ENCODE data around the gene GPR152. TPM values are rescaled to one million over a fixed set of nuclear protein-coding genes. Genes with fewer than 3 reads are reported as not detected.
A peak's percentile ranks its signal among the peaks of the same experiment; 100 is the strongest.

Gene GPR152
- total and polyA plus RNA-seq, 7 experiments from 2014 or later: 1.4 to 1.5 TPM; not detected in 5

DNA sequence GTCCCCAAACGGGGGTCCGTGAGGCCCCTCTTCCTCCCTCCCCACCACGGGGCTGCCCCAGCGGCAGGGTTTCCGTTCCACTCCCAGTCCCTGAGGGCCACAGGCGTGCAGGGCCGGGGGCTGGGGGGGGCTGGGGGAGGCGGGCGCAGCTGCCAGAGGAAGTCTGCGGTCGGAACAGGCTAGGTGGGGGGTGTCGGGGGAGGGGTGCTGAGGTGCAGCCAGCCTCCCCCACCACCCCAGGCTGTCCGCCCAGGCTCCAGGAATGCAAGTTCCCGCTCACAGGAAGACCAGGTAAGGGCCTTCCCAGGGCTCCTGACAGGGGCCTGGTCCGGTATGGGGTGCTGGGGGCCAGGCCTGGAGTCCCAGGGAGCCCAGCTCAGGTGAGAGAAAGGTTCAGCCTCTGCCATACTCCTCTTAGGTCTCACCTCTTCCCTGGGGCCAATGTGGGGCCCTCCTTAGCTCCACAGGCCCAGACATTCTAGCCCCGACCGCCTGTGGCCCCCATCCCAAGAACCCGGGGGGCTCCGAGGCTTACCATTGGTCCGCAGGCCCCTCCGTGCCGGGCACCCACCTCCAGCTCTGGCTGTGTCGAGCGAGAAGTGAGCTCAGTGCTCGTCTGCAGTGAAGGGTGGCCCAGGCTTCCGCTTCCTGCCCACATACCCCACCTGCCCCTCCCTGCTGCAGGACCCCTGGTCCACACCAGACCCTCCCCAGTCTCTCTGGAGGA lies 15.3 kb downstream of the GPR152 start, which contains the start of gene PTPRCAP:
Gene PTPRCAP, minus strand, starts transcription at position 601 of the 727 bp plus-strand sequence. Its CDS starts 63 bp downstream, at position 538.
- ChIA-PET CTCF (interaction anchor here (0.6 to 5.9 kb wide), 11 partner anchors 18 to 47 kb away, joined by 3 to 37 read pairs (median 5); partner anchors contain the start of genes AIP, PPP1CA, TBC1D10C and TMEM134), POLR2A (interaction anchor here (0.6 to 31.8 kb wide), 21 partner anchors 9 to 197 kb away, joined by 3 to 1530 read pairs (median 7); partner anchors contain the start of genes AIP, CABP4, CARNS1 and GPR152)
- intact Hi-C loops (cut with micrococcal nuclease): loop anchor here (1.0 to 2.0 kb wide), 11 partner anchors 9 to 69 kb away; partner anchors contain the start of genes AIP (in 2 of the 2), RPS6KB2 (in 2 of the 2) and TMEM134 (in 2 of the 2)
- Mint-ChIP-seq H3K9me3 (peaks cover 0 to 1% (median 0%) of the 10 kb centered on the region in 11 donors), H3K4me3 (peak within 1 kb of the TSS; percentile 85 to 99 (median 97)), H3K27me3 (no peaks in the 10 kb centered on the region), H3K4me1 (peaks cover 43 to 78% (median 53%) of the 10 kb centered on the region in 7 donors), H3K27ac (peak within 1 kb of the TSS; percentile 71 to 97 (median 92)), H3K36me3 (peaks cover 0 to 44% (median 1%) of the 10 kb centered on the region in 5 donors)
- H3K27ac ChIP-seq (ENCODE audit: low read depth, low read length): peak within 1 kb of the TSS; percentile 85
- DNase-seq (peak; percentile 49 to 86 (median 84)), ATAC-seq (peak; percentile 74)
- H3K4me3 ChIP-seq (ENCODE audit: low read length): peak within 1 kb of the TSS; percentile 100
- H3K9me3 ChIP-seq (ENCODE audit: control insufficient read depth in 2 of 3, low read length in 3 of 3): no peaks in the 10 kb centered on the region
- peaks cover 0 to 47% (median 11%) of the 10 kb centered on the region in 3 experiments for H3K36me3 ChIP-seq (ENCODE audit: control insufficient read depth in 2 of 3, insufficient read depth in 3 of 3, low read length in 3 of 3)
- H3K27me3 ChIP-seq (ENCODE audit: control insufficient read depth in 2 of 2, insufficient read depth in 2 of 2, low read length in 2 of 2): no peaks in the 10 kb centered on the region
- peaks cover 45 to 73% of the 10 kb centered on the region in 2 donors for H3K4me1 ChIP-seq (ENCODE audit: control insufficient read depth in 2 of 2, insufficient read depth in 2 of 2, low read length in 2 of 2)

DNA sequence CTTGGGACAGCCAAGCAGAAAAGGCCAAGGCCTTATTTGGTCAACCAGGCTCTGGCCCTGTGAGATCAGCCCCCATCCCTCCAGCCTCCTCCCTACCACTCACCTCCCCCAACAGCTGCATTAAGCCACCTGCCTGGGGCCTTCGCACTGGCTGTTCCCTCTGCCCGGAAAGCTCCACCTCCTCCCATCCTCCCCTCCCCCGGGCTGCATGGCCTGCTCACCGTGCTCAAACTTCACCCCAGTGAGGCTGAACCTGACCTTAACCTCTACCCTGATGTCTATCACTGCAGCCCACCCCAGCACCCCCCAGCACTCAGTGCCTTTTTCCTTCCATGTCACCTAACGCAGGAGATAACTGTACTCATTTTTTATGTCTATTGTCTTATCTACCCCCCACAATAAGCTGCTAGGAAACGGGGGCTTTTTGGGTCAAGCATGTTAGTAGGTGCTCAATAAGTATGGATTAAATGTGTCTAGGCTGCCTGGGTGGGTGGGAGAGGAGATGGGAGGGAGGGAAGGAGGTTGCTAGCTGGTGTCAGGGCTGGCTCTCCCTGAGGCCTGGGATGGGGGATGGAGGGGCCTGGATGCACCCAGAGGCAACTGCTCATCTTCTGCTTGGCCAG lies 16.0 kb downstream of the GPR152 start:
- peaks cover 0 to 46% (median 7%) of the 10 kb centered on the region in 5 donors for H3K36me3 Mint-ChIP-seq
- Histone ChIP-seq H3K36me3 (ENCODE audit: control insufficient read depth in 2 of 3, insufficient read depth in 3 of 3, low read length in 3 of 3) (peaks cover 0 to 53% (median 15%) of the 10 kb centered on the region in 3 experiments), H3K27ac (ENCODE audit: low read depth, low read length) (peak overlapping the region; percentile 85), H3K4me1 (ENCODE audit: control insufficient read depth in 2 of 2, insufficient read depth in 2 of 2, low read length in 2 of 2) (peaks cover 45 to 74% of the 10 kb centered on the region in 2 donors), H3K9me3 (ENCODE audit: control insufficient read depth in 2 of 3, low read length in 3 of 3) (no peaks in the 10 kb centered on the region), H3K27me3 (ENCODE audit: control insufficient read depth in 2 of 2, insufficient read depth in 2 of 2, low read length in 2 of 2) (no peaks in the 10 kb centered on the region), H3K4me3 (ENCODE audit: low read length) (peak overlapping the region; percentile 100)
- CTCF ChIA-PET: interaction anchor here (0.6 to 5.9 kb wide), 10 partner anchors 11 to 48 kb away, joined by 3 to 37 read pairs (median 5); partner anchors contain the start of genes AIP, PPP1CA, TBC1D10C and TMEM134
- POLR2A ChIA-PET: interaction anchor here (0.6 to 31.8 kb wide), 19 partner anchors 8 to 196 kb away, joined by 3 to 1530 read pairs (median 9); partner anchors contain the start of genes AIP, CABP4, CARNS1 and GPR152
- H3K4me3 Mint-ChIP-seq: peak overlapping the region; percentile 85 to 99 (median 97)
- H3K27ac Mint-ChIP-seq: peak overlapping the region; percentile 71 to 97 (median 92)
- H3K9me3 Mint-ChIP-seq: peaks cover 0 to 1% (median 0%) of the 10 kb centered on the region in 11 donors
- ATAC-seq (peak; percentile 33), DNase-seq (peak in 8 of 9 donors; percentile 29 to 70 (median 55))
- H3K27me3 Mint-ChIP-seq: no peaks in the 10 kb centered on the region
- intact Hi-C loops (cut with micrococcal nuclease): loop anchor here (1.0 to 2.0 kb wide), 11 partner anchors 8 to 70 kb away; partner anchors contain the start of genes AIP (in 2 of the 2), RPS6KB2 (in 2 of the 2) and TMEM134 (in 2 of the 2)
- H3K4me1 Mint-ChIP-seq: peaks cover 44 to 78% (median 55%) of the 10 kb centered on the region in 7 donors

DNA sequence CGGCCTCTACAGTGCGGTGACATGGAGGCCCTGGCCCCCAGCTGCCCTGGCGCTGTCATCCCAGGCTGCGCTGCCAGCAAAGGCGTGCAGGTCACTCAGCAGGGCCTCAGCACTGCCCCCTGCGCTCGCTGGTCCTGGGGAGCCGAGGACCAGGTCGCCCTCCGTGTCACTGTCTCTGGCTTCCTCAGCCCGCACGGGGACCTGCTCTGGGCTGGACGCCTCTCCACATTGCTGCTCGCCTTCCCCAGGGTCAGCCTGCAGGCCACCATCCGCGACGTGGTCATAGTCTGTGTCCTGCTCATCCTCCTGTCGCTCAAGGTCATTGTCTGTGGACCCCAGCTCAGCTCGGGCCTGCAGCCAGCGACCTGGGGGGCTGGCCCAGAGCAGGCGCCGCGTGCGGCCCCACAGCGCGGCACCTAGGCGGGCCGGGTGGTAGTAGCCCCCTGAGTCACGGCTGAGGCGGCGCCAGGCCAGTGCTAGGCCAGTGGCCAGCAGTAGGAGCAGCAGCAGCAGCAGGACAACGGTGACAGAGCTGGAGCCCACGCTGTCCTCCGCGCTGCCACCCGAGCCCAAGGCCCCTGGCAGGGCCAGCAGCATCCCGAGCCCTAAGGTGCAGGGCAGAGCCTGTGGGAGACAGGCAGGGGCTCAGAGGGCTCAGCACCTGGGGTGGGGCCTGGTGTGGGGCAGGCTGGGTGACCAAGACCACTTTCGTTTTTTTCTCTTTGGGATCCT lies 16.6 kb downstream of the GPR152 start:
- CTCF ChIA-PET: interaction anchor here (0.6 to 5.9 kb wide), 6 partner anchors 10 to 48 kb away, joined by 3 to 37 read pairs (median 8); partner anchors contain the start of genes AIP, PPP1CA and TBC1D10C
- ATAC-seq (no peak), DNase-seq (no peak)
- peaks cover 0 to 59% (median 19%) of the 10 kb centered on the region in 3 experiments for H3K36me3 ChIP-seq (ENCODE audit: control insufficient read depth in 2 of 3, insufficient read depth in 3 of 3, low read length in 3 of 3)
- peaks cover 41 to 74% (median 54%) of the 10 kb centered on the region in 7 donors for H3K4me1 Mint-ChIP-seq
- H3K9me3 Mint-ChIP-seq: peaks cover 0 to 1% (median 0%) of the 10 kb centered on the region in 11 donors
- no peaks in the 10 kb centered on the region for H3K9me3 ChIP-seq (ENCODE audit: control insufficient read depth in 2 of 3, low read length in 3 of 3)
- POLR2A ChIA-PET: interaction anchor here (1.6 to 31.8 kb wide), 10 partner anchors 7 to 70 kb away, joined by 5 to 1530 read pairs (median 62); partner anchors contain the start of genes AIP, CABP4, CARNS1 and GPR152
- H3K27ac ChIP-seq (ENCODE audit: low read depth, low read length): peak overlapping the region; percentile 85
- peak overlapping the region; percentile 12 to 97 (median 92) for H3K27ac Mint-ChIP-seq
- no peaks in the 10 kb centered on the region for H3K27me3 Mint-ChIP-seq
- peaks cover 0 to 49% (median 7%) of the 10 kb centered on the region in 5 donors for H3K36me3 Mint-ChIP-seq
- no peaks in the 10 kb centered on the region for H3K27me3 ChIP-seq (ENCODE audit: control insufficient read depth in 2 of 2, insufficient read depth in 2 of 2, low read length in 2 of 2)
- peak overlapping the region; percentile 100 for H3K4me3 ChIP-seq (ENCODE audit: low read length)
- H3K4me3 Mint-ChIP-seq: peak overlapping the region; percentile 85 to 99 (median 97)
- intact Hi-C loops (cut with micrococcal nuclease): loop anchor here in 1 of 2 donors (2.0 kb wide), 1 partner anchor 47 kb away; the partner anchor contains the start of gene AIP
- peaks cover 45 to 74% of the 10 kb centered on the region in 2 donors for H3K4me1 ChIP-seq (ENCODE audit: control insufficient read depth in 2 of 2, insufficient read depth in 2 of 2, low read length in 2 of 2)

DNA sequence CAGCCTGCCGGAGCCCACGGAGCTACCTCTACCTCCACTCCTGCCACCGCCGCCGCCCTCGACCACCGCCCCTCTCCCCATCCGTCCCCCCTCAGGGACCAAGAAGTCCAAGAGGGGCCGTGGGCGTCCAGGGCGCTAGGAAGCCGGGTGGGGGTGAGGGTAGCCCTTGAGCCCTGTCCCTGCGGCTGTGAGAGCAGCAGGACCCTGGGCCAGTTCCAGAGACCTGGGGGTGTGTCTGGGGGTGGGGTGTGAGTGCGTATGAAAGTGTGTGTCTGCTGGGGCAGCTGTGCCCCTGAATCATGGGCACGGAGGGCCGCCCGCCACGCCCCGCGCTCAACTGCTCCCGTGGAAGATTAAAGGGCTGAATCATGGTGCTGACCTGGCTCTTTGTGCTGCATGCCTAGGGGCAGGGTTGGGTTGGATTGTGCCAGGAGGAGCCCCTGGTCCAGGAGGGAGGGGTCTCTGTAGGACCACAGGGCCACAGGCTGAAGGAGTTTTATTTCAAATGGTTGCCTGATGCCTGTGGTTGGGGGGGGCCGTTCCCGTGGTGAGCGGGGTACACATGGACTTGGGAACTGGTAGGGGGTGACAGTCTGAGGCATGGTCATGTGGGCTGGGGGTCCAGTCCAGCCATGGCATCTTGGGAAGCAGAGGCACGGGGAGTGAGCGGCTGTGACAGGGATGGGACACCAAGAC lies 17.4 kb downstream of the GPR152 start:
- no peaks in the 10 kb centered on the region for H3K27me3 ChIP-seq (ENCODE audit: control insufficient read depth in 2 of 2, insufficient read depth in 2 of 2, low read length in 2 of 2)
- Mint-ChIP-seq H3K36me3 (peaks cover 0 to 48% (median 7%) of the 10 kb centered on the region in 5 donors), H3K27me3 (no peaks in the 10 kb centered on the region), H3K4me1 (peaks cover 38 to 74% (median 52%) of the 10 kb centered on the region in 7 donors), H3K9me3 (peaks cover 0 to 1% (median 0%) of the 10 kb centered on the region in 11 donors), H3K27ac (peak overlapping the region in 8 of 9 donors; percentile 41 to 95 (median 82)), H3K4me3 (peak overlapping the region; percentile 79 to 99 (median 96))
- no peak for DNase-seq
- H3K36me3 ChIP-seq (ENCODE audit: control insufficient read depth in 2 of 3, insufficient read depth in 3 of 3, low read length in 3 of 3): peaks cover 0 to 59% (median 19%) of the 10 kb centered on the region in 3 experiments
- no peak for ATAC-seq
- CTCF ChIA-PET: interaction anchor here (0.6 to 1.0 kb wide), 2 partner anchors 10 to 1876 kb away, joined by 3 read pairs; no protein-coding TSS in a partner anchor
- H3K9me3 ChIP-seq (ENCODE audit: control insufficient read depth in 2 of 3, low read length in 3 of 3): no peaks in the 10 kb centered on the region
- intact Hi-C loops (cut with micrococcal nuclease): no loop called here
- H3K4me3 ChIP-seq (ENCODE audit: low read length): peak overlapping the region; percentile 100
- peaks cover 42 to 67% of the 10 kb centered on the region in 2 donors for H3K4me1 ChIP-seq (ENCODE audit: control insufficient read depth in 2 of 2, insufficient read depth in 2 of 2, low read length in 2 of 2)
- POLR2A ChIA-PET: interaction anchor here (0.9 to 31.8 kb wide), 9 partner anchors 17 to 70 kb away, joined by 3 to 1530 read pairs (median 69); partner anchors contain the start of genes AIP, CABP4, CARNS1 and GPR152
- H3K27ac ChIP-seq (ENCODE audit: low read depth, low read length): peak overlapping the region; percentile 85

DNA sequence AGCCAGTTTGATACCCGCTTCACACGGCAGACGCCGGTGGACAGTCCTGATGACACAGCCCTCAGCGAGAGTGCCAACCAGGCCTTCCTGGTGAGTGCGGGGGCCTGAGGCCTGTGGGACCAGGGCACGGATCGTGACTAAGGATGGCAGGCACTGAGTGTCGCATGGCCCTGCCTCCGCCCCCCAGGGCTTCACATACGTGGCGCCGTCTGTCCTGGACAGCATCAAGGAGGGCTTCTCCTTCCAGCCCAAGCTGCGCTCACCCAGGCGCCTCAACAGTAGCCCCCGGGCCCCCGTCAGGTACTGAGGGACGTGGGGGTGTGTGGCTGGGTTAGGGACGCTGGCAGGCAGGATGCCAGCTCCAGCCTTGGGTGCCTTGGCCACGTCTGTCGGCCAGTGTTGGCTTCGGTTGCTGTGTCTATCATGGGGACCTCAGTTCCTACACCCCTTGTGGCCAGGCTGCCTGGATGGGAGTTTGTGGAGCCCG lies 18.1 kb downstream of the GPR152 start:
- Histone ChIP-seq H3K9me3 (ENCODE audit: control insufficient read depth in 2 of 3, low read length in 3 of 3) (no peaks in the 10 kb centered on the region), H3K36me3 (ENCODE audit: control insufficient read depth in 2 of 3, insufficient read depth in 3 of 3, low read length in 3 of 3) (peaks cover 0 to 59% (median 19%) of the 10 kb centered on the region in 3 experiments), H3K27me3 (ENCODE audit: control insufficient read depth in 2 of 2, insufficient read depth in 2 of 2, low read length in 2 of 2) (no peaks in the 10 kb centered on the region), H3K4me3 (ENCODE audit: low read length) (peak overlapping the region; percentile 41), H3K4me1 (ENCODE audit: control insufficient read depth in 2 of 2, insufficient read depth in 2 of 2, low read length in 2 of 2) (peaks cover 39 to 61% of the 10 kb centered on the region in 2 donors), H3K27ac (ENCODE audit: low read depth, low read length) (peak overlapping the region; percentile 85)
- no peak for ATAC-seq
- peaks cover 0 to 41% (median 7%) of the 10 kb centered on the region in 5 donors for H3K36me3 Mint-ChIP-seq
- peaks cover 0 to under 1% (median 0%) of the 10 kb centered on the region in 11 donors for H3K9me3 Mint-ChIP-seq
- intact Hi-C loops (cut with micrococcal nuclease): no loop called here
- H3K27ac Mint-ChIP-seq: peak overlapping the region in 6 of 9 donors; percentile 62 to 87 (median 73)
- peaks cover 31 to 71% (median 44%) of the 10 kb centered on the region in 7 donors for H3K4me1 Mint-ChIP-seq
- DNase-seq: no peak
- ChIA-PET CTCF (interaction anchor here (0.6 to 1.2 kb wide), 3 partner anchors 30 to 1876 kb away, joined by 3 to 4 read pairs (median 4); partner anchors contain the start of gene TBC1D10C), POLR2A (interaction anchor here (0.8 to 31.8 kb wide), 9 partner anchors 13 to 71 kb away, joined by 3 to 1530 read pairs (median 13); partner anchors contain the start of genes AIP, CARNS1, PITPNM1 and PPP1CA)
- peak overlapping the region in 9 of 10 donors; percentile 39 to 99 (median 47) for H3K4me3 Mint-ChIP-seq
- H3K27me3 Mint-ChIP-seq: no peaks in the 10 kb centered on the region
